Keratinocyte (primary cell): ENCODE measurements around the gene SRSF4.
A peak's percentile ranks its signal among the peaks of the same experiment; 100 is the strongest.

Source experiments
- EZH2 ChIP-seq: IDR thresholded peaks from one replicate; pipeline ENCODE4 v1.6.1; 2012; ENCODE audit warnings: inconsistent platforms, mild to moderate bottlenecking, low read length, moderate library complexity
- TF ChIP-seq, protein P1 (sequence below), 3 experiments: IDR thresholded peaks in 1 of 3; conservative IDR thresholded peaks in 1 of 3; optimal IDR thresholded peaks in 1 of 3; 2 replicates in 2 of 3; 3 replicates in 1 of 3; pipeline versions ENCODE3 to v1.5.1; 2011; ENCODE audit warnings: low read length in 3 of 3, mild to moderate bottlenecking in 3 of 3, moderate library complexity in 2 of 3, control low read depth in 1 of 3, inconsistent platforms in 1 of 3; ENCODE audit not compliant: insufficient read depth in 2 of 3; ENCODE audit errors: extremely low read depth in 1 of 3

DNA sequence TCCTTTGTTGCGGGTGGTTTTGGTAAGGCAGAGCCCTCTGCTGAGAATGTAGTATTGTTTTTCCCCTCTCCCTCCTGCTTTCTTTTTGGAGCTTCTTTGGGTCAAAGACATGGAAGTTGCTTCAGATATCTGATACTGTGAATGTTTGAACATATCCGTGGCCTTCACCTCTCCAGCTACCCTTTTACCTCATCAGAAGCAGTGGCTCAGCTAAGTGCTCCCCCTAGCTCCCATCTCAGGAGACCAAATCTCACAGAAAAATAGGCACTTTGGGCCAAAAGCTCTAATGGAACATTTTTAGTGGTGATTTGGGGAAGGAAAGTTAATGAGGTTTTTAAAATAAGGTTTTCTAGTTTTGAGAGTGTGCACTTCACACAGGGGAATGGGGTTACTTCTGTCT is 64.3 kb downstream of the SRSF4 start:
- TF ChIP-seq, protein P1, sequence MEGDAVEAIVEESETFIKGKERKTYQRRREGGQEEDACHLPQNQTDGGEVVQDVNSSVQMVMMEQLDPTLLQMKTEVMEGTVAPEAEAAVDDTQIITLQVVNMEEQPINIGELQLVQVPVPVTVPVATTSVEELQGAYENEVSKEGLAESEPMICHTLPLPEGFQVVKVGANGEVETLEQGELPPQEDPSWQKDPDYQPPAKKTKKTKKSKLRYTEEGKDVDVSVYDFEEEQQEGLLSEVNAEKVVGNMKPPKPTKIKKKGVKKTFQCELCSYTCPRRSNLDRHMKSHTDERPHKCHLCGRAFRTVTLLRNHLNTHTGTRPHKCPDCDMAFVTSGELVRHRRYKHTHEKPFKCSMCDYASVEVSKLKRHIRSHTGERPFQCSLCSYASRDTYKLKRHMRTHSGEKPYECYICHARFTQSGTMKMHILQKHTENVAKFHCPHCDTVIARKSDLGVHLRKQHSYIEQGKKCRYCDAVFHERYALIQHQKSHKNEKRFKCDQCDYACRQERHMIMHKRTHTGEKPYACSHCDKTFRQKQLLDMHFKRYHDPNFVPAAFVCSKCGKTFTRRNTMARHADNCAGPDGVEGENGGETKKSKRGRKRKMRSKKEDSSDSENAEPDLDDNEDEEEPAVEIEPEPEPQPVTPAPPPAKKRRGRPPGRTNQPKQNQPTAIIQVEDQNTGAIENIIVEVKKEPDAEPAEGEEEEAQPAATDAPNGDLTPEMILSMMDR (optimal IDR thresholded peaks at IDR 0.05 in 1 of 3, IDR thresholded peaks at IDR 0.05 in 1 of 3, conservative IDR thresholded peaks at IDR 0.05 in 1 of 3; ENCODE audit: extremely low read depth in 1 of 3, insufficient read depth in 2 of 3, low read length in 3 of 3), result peak in 1 of 3 experiments; percentile 15
- TF ChIP-seq EZH2, result no peak
